Stimulated activated CD4-positive, alpha-beta T cell treated with anti-CD3 and anti-CD28 coated beads, Interleukin-1b, Interleukin-23, amount 100 ng/mL, for 1 hour (primary cell): ENCODE data around the gene ADO.
A peak's percentile ranks its signal among the peaks of the same experiment; 100 is the strongest.
"Not testable (repeated sequence)": the region's sequence is repeated elsewhere in the genome, so short reads cannot be mapped to it uniquely, and the experiment has no call there.

Experiments
- DNase-seq, 2 donors: peaks; one replicate each; pipeline ENCODE4 v3.0.0-alpha.2; 2020; ENCODE audit warnings: low read depth in 2 of 2

Gene ADO

GRCh38 chr10:62804356-62805230 is at the start of gene ADO:
Gene ADO, plus strand, starts transcription at chr10:62804720. Its CDS starts 340 bp downstream, at chr10:62805060.
- DNase-seq, result peak in 1 of 2 donors; percentile 39

GRCh38 chr10:62754963-62755362 is 49.6 kb upstream of the ADO start:
- no peak for DNase-seq

- no peak for DNase-seq
Observed at GRCh38 chr10:62755662-62756653, 48.6 kb upstream of the ADO start.

GRCh38 chr10:62759599-62760175 is 44.8 kb upstream of the ADO start:
- DNase-seq, result no peak

GRCh38 chr10:62760401-62760800 is 44.1 kb upstream of the ADO start:
- DNase-seq, result no peak

GRCh38 chr10:62761115-62761514 is 43.4 kb upstream of the ADO start:
- no peak for DNase-seq

GRCh38 chr10:62763155-62763554 is 41.4 kb upstream of the ADO start:
- no peak for DNase-seq

GRCh38 chr10:62764011-62764410 is 40.5 kb upstream of the ADO start:
- no peak for DNase-seq

- DNase-seq, result no peak
Observed at GRCh38 chr10:62765726-62766125, 38.8 kb upstream of the ADO start.

- DNase-seq, result no peak
Observed at GRCh38 chr10:62766386-62766785, 38.1 kb upstream of the ADO start.

- no peak for DNase-seq
Observed at GRCh38 chr10:62769574-62770242, 34.8 kb upstream of the ADO start.

- no peak for DNase-seq
Observed at GRCh38 chr10:62772186-62772974, 32.1 kb upstream of the ADO start.

GRCh38 chr10:62778125-62778524 is 26.4 kb upstream of the ADO start:
- DNase-seq, result no peak

- DNase-seq, result peak; percentile 60 to 65
Observed at GRCh38 chr10:62779487-62780248, 24.9 kb upstream of the ADO start.

GRCh38 chr10:62784537-62784936 is 20.0 kb upstream of the ADO start:
- DNase-seq, result not testable (repeated sequence)

- not testable (repeated sequence) for DNase-seq
Observed at GRCh38 chr10:62788285-62788684, 16.2 kb upstream of the ADO start.

GRCh38 chr10:62788861-62789467 is 15.6 kb upstream of the ADO start:
- DNase-seq, result no peak

GRCh38 chr10:62790019-62790555 is 14.4 kb upstream of the ADO start:
- DNase-seq, result no peak

- no peak for DNase-seq
Observed at GRCh38 chr10:62790571-62790970, 13.9 kb upstream of the ADO start.
